Right lobe of liver (tissue), 4 donors: Measurements from ENCODE around the gene SLC35E2B.

Source experiments
- POLR2A ChIP-seq: fragments of 450-650 bp; IDR thresholded peaks from one replicate; pipeline ENCODE4 v1.6.1; 2017; ENCODE audit warnings: antibody characterized with exemption, mild to moderate bottlenecking
- TF ChIP-seq, protein P1 (sequence below), 4 donors: fragments of 200-600 bp in 3 of 4; fragments of 450-650 bp in 1 of 4; IDR thresholded peaks; one replicate each; pipeline versions ENCODE4 v1.5.1 to v1.8.0; 2016 to 2022; ENCODE audit warnings: antibody characterized with exemption in 4 of 4, mild to moderate bottlenecking in 2 of 4
- donor health status: DM: no; HTN: no; CAD: no.
- donor health status: DM: no; HTN: no; CAD: no.
- donor health status: DM: no; HTN: yes; CAD: no.

DNA sequence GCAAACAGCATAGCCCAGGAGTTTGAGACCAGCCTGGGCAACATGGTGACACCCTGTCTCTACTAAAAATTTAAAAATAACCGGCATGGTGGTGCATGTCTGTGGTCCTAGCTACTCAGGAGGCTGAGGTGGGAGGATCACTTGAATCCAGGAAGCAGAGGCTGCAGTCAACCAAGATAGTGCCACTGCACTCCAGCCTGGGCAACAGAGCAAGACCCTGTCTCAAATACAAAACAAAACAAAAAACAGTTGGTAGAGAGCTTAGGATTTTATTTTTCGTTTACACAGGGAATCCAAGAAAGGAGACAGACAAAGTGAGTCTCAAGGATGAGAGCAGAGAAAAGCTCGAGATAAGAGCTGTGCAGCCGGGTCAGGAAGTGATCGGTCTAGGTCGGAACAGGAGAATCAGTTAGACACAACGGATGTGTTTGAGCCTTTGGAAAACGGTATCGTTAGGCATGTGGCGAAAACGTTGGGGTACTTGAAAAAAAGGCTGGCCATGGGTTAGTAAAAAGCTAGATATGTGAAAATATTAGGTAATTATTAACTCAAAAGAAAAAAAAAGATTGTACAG, 79.0 kb downstream of the SLC35E2B start:
- TF ChIP-seq, protein P1, sequence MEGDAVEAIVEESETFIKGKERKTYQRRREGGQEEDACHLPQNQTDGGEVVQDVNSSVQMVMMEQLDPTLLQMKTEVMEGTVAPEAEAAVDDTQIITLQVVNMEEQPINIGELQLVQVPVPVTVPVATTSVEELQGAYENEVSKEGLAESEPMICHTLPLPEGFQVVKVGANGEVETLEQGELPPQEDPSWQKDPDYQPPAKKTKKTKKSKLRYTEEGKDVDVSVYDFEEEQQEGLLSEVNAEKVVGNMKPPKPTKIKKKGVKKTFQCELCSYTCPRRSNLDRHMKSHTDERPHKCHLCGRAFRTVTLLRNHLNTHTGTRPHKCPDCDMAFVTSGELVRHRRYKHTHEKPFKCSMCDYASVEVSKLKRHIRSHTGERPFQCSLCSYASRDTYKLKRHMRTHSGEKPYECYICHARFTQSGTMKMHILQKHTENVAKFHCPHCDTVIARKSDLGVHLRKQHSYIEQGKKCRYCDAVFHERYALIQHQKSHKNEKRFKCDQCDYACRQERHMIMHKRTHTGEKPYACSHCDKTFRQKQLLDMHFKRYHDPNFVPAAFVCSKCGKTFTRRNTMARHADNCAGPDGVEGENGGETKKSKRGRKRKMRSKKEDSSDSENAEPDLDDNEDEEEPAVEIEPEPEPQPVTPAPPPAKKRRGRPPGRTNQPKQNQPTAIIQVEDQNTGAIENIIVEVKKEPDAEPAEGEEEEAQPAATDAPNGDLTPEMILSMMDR (IDR thresholded peaks at IDR 0.05), result no peak
- TF ChIP-seq POLR2A, result no peak
